DMS153 (cell line): ENCODE measurements around the gene TMEM213.

Source experiments
- DNase-seq: peaks from one replicate; lab custom pipeline; 2025; lab: John Stamatoyannopoulos, UW

Gene TMEM213

GRCh38 chr7:138797715-138798320 is at the start of gene TMEM213, which contains the start of gene ATP6V0A4:
TSS of gene TMEM213 (plus strand) at chr7:138797994. CDS start at chr7:138798105, 111 bp downstream.
TSS of gene ATP6V0A4 (minus strand) at chr7:138798196. CDS start at chr7:138771247, 26,949 bp downstream.
- DNase-seq, result no peak

DNA sequence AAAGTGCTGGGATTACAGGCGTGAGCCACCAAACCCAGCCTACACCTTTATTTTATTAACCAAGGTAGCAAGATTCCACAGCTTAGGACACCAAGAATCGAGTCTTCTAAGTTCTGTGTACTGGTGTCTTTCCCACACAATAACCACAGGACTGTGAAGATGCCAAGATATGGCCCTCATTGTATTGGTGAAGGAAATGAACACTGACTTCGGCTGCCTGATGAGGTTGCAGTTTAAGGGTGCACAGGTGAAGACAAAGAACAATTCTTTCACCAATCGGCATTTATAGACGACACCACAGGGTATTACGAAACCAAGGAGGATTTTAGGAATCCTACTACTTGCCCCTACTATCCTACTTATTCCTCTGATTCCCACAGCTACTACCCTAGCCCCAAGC is 49.1 kb upstream of the TMEM213 start:
- DNase-seq, result no peak

- DNase-seq, result no peak
Measured at GRCh38 chr7:138749960-138750359, 47.8 kb upstream of the TMEM213 start.

GRCh38 chr7:138750473-138750872 is 47.3 kb upstream of the TMEM213 start:
- no peak for DNase-seq

- no peak for DNase-seq
Measured at GRCh38 chr7:138750901-138751464, 46.8 kb upstream of the TMEM213 start.

GRCh38 chr7:138752518-138753149 is 45.2 kb upstream of the TMEM213 start:
- peak; percentile 96 for DNase-seq

DNA sequence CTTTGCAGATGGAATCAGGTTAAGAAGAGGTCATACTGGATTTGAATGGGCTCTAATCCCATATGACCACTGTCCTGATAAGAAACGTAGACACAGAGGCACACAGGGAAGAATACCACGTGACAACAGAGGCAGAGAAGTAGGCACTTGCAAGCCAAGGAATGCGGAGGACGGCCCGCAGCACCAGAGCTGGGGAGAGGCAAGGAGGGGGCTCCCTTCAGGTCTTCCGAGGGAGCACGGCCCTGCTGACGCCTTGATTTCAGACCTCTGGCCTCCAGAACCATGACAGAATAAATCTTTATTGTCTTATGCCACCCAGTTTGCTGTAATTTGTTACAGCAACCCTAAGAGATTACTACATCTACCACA is 44.7 kb upstream of the TMEM213 start:
- no peak for DNase-seq

DNA sequence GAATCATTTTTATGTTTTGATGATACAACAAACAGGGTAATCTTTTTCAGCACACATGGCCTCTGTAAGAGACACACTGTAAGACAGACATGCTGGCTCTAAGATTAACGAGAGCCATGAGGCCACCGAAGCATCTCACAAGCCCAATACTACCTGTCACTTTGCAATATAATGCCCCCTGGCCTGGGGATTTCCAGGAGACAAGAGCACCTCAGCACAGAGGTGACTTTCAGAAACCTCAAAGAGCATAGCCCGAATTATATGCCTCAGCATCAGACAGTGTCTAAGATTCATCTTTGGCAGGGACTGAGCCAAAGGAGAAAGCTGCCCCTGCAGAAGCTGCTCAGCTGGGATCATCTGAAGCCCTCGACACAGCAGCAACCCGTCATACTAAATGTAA is 44.2 kb upstream of the TMEM213 start:
- no peak for DNase-seq

DNA sequence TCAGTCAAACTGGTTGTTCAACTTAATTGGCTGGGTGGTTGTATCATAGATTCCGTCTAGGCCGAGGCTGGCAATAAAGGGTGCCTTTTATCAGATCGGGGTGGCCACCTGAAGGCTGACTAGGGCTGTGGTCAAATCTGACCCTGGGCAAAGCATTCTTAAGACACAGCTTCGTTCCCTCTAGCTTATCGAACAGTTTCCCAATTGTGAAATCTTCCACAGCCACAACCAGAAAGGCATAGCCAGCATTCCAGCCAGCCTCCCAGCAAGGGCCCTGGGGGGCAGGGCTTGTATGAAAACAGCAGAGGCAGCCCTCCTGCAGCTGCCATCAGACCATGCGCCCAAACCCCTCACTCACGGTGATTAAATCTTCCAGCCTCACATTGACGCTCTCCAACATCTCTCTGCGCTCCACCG is 42.5 kb upstream of the TMEM213 start:
- DNase-seq, result no peak

DNA sequence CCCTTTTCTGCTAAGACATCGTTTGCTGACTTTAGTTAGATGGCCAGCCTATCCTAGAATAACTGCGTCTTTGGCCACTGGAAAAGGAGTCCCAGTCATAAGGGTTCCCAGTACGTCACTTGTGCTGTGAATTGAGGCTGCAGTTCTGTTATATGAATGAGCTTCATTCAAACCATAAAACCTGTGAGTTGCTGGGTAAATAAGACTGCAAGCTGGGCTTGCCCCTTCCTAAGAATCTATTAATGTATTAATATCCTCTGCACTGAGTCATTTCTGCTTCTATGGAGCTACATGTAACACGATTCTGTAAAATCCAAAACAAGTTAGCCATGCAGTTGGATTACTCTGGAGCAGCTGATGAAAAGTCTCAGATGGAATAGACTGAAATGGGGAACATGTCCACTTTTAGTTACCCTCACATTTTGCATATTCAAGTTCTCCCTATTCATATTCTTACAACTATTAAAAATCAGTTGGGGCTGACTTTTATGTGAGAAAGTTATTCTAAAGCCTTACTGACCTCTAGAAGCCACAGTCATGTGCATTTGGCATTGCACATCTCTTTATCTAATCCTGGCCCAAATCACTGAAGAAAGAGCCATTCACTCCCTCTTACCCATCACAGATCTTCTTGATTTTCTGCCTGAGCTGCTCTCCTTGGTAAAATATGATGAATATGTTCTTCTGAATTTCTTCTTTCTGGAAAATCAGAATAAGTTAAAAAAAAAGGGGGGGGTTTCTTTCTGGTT is 41.8 kb upstream of the TMEM213 start:
- no peak for DNase-seq

- no peak for DNase-seq
Measured at GRCh38 chr7:138756591-138757242, 41.1 kb upstream of the TMEM213 start.

GRCh38 chr7:138768241-138768640 is 29.6 kb upstream of the TMEM213 start:
- no peak for DNase-seq

GRCh38 chr7:138770904-138771303 is 26.9 kb upstream of the TMEM213 start:
- no peak for DNase-seq

DNA sequence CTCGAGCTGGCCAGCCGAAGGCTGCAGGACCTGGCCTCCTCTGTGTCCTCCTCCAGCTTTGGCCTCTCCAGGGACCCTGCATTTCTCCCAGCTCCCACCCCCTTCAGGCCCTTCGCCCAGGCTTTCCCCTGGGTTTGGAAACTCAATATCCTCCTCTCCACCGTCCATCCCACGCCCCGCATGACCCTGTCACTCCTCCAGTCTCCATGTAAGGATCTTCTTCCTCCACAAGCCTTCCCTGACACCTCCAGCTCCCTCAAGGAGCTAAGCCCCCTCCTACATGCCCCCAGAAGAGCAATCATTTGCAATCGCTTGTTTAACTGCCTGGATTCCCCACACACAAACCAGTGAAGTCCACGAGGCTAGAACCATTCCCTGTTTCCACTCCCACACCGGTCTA is 24.6 kb upstream of the TMEM213 start:
- DNase-seq, result no peak

DNA sequence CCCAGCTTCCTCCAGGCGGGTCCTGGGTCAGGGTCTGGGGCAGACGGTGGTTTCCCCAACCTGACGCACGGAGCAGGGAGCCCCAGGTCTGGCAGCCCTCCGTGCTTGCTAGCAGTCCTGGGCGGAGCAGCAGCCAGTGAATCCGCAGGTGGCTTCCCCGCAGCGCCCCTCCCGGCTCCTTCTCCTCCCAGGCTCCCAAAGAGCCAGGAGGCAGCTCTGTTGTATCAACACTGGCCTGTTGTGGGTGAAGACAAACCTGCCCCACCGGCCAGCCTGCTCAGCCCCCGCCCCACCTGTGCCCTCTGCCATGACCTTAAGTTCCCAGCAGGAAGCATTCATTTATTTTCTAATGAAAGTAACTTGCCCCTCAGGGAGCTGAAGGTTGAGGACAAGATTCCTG is 24.0 kb upstream of the TMEM213 start:
- DNase-seq, result no peak

- peak; percentile 87 for DNase-seq
Measured at GRCh38 chr7:138776166-138776833, 21.5 kb upstream of the TMEM213 start.

- DNase-seq, result no peak
Measured at GRCh38 chr7:138781004-138781403, 16.8 kb upstream of the TMEM213 start.

- no peak for DNase-seq
Measured at GRCh38 chr7:138784692-138785091, 13.1 kb upstream of the TMEM213 start.

- no peak for DNase-seq
Measured at GRCh38 chr7:138785587-138786437, 12.0 kb upstream of the TMEM213 start.

DNA sequence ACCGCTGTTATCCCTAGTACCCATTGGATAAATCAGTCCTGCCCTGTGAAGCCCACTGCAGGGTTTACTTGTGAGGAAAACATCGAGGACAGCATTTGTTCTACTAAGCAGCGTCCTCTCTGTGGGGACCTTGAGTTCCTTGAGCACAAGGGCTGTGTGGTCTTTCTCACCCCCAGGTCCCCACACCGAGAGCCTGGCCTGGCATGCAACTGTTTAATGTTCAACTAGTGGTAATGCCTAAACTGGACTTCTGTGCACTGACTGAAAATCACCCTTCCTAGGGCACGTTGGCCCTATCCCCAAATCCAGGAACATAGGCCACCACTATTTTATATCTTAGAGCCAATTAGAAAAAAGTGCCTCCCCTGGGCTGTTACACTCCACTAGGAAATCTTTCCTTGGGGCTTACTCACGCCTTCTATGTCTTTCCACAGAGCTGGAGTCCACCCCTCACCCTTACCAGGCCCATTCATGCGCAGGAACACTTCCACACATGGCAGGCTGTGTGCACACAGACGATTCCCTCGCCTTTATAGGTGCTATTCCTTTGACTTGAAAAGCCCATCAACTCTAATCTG is 1.7 kb upstream of the TMEM213 start:
- no peak for DNase-seq
